Esophagus muscularis mucosa (tissue), 4 donors: Measurements from ENCODE around the gene SLC12A2. TPM values are rescaled to one million over a fixed set of nuclear protein-coding genes. Genes with fewer than 3 reads are reported as not detected.

Experiments
- DNase-seq: peaks from one replicate; pipeline ENCODE4 v3.0.0-alpha.2; 2017; ENCODE audit errors: extremely low spot score
- H3K27ac ChIP-seq, 4 donors: fragments of 200-600 bp; sonication (generic); replicated peaks in 1 of 4; 1 replicate in 3 of 4; 2 replicates in 1 of 4; pipeline ENCODE4 v1.5.1; 2016 to 2019; ENCODE audit warnings: mild to moderate bottlenecking in 1 of 4
- H3K27me3 ChIP-seq, 4 donors: fragments of 200-600 bp; sonication (generic); one replicate each; pipeline versions ENCODE4 v1.5.1 to v1.6.0; 2016 to 2019
- H3K36me3 ChIP-seq, 4 donors: fragments of 200-600 bp; sonication (generic); one replicate each; pipeline ENCODE4 v1.5.1; 2016 to 2019
- H3K4me1 ChIP-seq, 4 donors: fragments of 200-600 bp; sonication (generic); one replicate each; pipeline ENCODE4 v1.5.1; 2016 to 2019
- H3K4me3 ChIP-seq, 4 donors: fragments of 200-600 bp; sonication (generic); 1 replicate in 2 of 4; 2 replicates in 2 of 4; pipeline ENCODE4 v1.5.1; 2016 to 2019; ENCODE audit warnings: mild to moderate bottlenecking in 4 of 4, moderate library complexity in 1 of 4
- H3K9me3 ChIP-seq, 4 donors: fragments of 200-600 bp; sonication (generic); 1 replicate in 3 of 4; 2 replicates in 1 of 4; pipeline ENCODE4 v1.5.1; 2016 to 2019
- EP300 ChIP-seq: sonication (generic); formaldehyde crosslinking; IDR thresholded peaks from one replicate; pipeline ENCODE4 v1.6.1; 2017; ENCODE audit warnings: antibody characterized with exemption
- POLR2A ChIP-seq: fragments of 450-650 bp; IDR thresholded peaks from one replicate; pipeline ENCODE4 v1.6.1; 2017; ENCODE audit warnings: antibody characterized with exemption, moderate library complexity, mild to moderate bottlenecking, low read depth
- POLR2AphosphoS5 ChIP-seq, 2 donors: sonication (generic); formaldehyde crosslinking; IDR thresholded peaks; one replicate each; pipeline ENCODE4 v1.6.1; 2017; ENCODE audit warnings: antibody characterized with exemption in 2 of 2
- WGBS: methylation state at CpG from one replicate; pipeline ENCODE4 v1.1.5; 2018; 5-methylcytosine and 5-hydroxymethylcytosine counted together
- intact Hi-C: fragments of 100-400 bp; cut with DNase I; formaldehyde crosslinking; loops from one replicate; pipeline ENCODE4 v1.15.1; 2023
- total RNA-seq, 4 donors: library from RNA; depleted of rRNA; stranded (reverse); fragments of >200 nt; gene quantifications; one replicate each; pipeline versions ENCODE4 v1.1.0 to v1.2.1, GENCODE V29; 2016
- TF ChIP-seq, protein P1 (sequence below), 3 experiments: fragments of 200-600 bp in 2 of 3; fragments of 450-650 bp in 1 of 3; sonication (generic) in 2 of 3; IDR thresholded peaks; one replicate each; pipeline ENCODE4 v1.5.1; 2017 to 2019; ENCODE audit warnings: antibody characterized with exemption in 3 of 3, mild to moderate bottlenecking in 2 of 3, moderate library complexity in 1 of 3

Gene SLC12A2
- total RNA-seq, 4 donors from 2014 or later: 93.4 to 132 (median 113) TPM

DNA sequence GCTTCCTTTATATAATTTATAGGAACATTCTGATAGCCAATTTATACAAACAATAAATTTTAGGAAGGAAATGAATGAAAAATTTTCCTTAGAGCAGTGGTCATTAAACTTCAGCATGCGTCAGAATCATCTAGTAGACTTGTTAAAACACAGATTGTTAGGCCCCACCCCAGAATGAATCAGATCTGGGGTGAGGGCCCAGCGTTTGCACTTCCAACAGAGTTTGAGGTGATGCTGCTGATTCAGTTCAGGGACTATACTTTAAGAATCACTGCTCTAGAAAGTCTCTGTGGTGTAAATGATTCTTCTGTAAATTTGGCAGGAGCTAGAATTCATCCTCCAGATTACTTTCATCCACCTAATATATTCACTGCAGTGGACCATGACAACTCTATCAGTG lies 80.4 kb downstream of the SLC12A2 start:
- Histone ChIP-seq H3K4me1 (no peaks in the 10 kb centered on the region), H3K9me3 (no peaks in the 10 kb centered on the region), H3K27me3 (no peaks in the 10 kb centered on the region), H3K27ac (no peak overlapping the region), H3K36me3 (peaks cover 0 to 56% (median 40%) of the 10 kb centered on the region in 4 donors), H3K4me3 (no peak overlapping the region)
- intact Hi-C loops: no loop called here
- no peak for DNase-seq
- no peak for TF ChIP-seq POLR2AphosphoS5 (IDR thresholded peaks at IDR 0.05)
- WGBS: 37% methylated on average over 2 of the region's 2 CpGs

DNA sequence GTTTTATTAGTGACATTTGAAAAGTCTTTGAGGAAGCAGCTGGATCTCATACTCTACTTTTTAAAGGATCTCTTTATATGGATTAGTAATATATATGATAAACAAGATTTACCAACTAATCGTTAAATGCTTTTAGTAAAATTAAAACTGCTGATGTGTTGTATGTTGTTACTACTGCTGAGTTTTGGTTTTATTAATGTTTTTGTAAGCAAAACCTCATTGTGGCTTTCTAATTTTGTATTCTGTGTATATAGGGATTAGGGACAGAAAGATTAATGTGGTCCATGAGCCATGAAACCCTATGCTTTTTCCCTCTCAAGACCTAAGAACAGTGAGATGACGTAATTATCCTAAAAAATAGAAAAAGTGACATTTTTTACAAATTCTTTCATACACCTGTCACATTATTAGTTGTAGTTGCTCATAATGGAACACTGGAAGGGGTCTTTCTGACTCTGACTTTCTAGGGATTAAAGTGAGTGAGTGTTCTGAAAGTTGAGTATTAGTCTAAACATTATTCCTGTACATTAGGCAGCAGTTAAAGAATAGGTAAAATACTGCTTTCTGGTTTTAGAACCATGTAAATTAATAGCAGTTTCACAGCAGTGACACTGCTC lies 85.9 kb downstream of the SLC12A2 start:
- Histone ChIP-seq H3K36me3 (peaks cover 0 to 27% (median 15%) of the 10 kb centered on the region in 4 donors), H3K4me3 (no peak overlapping the region), H3K4me1 (no peaks in the 10 kb centered on the region), H3K9me3 (no peaks in the 10 kb centered on the region), H3K27me3 (no peaks in the 10 kb centered on the region), H3K27ac (no peak overlapping the region)
- TF ChIP-seq POLR2AphosphoS5 (IDR thresholded peaks at IDR 0.05): no peak
- no peak for TF ChIP-seq EP300
- no peak for TF ChIP-seq POLR2A
- TF ChIP-seq, protein P1, sequence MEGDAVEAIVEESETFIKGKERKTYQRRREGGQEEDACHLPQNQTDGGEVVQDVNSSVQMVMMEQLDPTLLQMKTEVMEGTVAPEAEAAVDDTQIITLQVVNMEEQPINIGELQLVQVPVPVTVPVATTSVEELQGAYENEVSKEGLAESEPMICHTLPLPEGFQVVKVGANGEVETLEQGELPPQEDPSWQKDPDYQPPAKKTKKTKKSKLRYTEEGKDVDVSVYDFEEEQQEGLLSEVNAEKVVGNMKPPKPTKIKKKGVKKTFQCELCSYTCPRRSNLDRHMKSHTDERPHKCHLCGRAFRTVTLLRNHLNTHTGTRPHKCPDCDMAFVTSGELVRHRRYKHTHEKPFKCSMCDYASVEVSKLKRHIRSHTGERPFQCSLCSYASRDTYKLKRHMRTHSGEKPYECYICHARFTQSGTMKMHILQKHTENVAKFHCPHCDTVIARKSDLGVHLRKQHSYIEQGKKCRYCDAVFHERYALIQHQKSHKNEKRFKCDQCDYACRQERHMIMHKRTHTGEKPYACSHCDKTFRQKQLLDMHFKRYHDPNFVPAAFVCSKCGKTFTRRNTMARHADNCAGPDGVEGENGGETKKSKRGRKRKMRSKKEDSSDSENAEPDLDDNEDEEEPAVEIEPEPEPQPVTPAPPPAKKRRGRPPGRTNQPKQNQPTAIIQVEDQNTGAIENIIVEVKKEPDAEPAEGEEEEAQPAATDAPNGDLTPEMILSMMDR (IDR thresholded peaks at IDR 0.05): no peak
- no peak for DNase-seq
- WGBS: 84% methylated on average over 2 of the region's 2 CpGs
- intact Hi-C loops: no loop called here

- TF ChIP-seq EP300 (no peak), POLR2A (no peak)
- peaks cover 0 to 24% (median 13%) of the 10 kb centered on the region in 4 donors for H3K36me3 ChIP-seq
- H3K27ac ChIP-seq: no peak overlapping the region
- intact Hi-C loops: no loop called here
- H3K27me3 ChIP-seq: no peaks in the 10 kb centered on the region
- no peaks in the 10 kb centered on the region for H3K9me3 ChIP-seq
- DNase-seq: no peak
- WGBS: 95% methylated on average over 1 of the region's 1 CpG
- no peaks in the 10 kb centered on the region for H3K4me1 ChIP-seq
- no peak overlapping the region for H3K4me3 ChIP-seq
Observed at GRCh38 chr5:128172102-128172501, 88.5 kb downstream of the SLC12A2 start.

GRCh38 chr5:128174951-128175350 lies 91.4 kb downstream of the SLC12A2 start:
- TF ChIP-seq EP300 (no peak), POLR2AphosphoS5 (IDR thresholded peaks at IDR 0.05) (no peak), POLR2A (no peak)
- TF ChIP-seq, protein P1 (IDR thresholded peaks at IDR 0.05): no peak
- Histone ChIP-seq H3K36me3 (peaks cover 5 to 35% (median 21%) of the 10 kb centered on the region in 4 donors), H3K27me3 (no peaks in the 10 kb centered on the region), H3K9me3 (no peaks in the 10 kb centered on the region), H3K4me3 (no peak overlapping the region), H3K27ac (no peak overlapping the region), H3K4me1 (no peaks in the 10 kb centered on the region)
- no peak for DNase-seq
- WGBS: 84% methylated on average over 2 of the region's 2 CpGs
- intact Hi-C loops: no loop called here

GRCh38 chr5:128192368-128192767 lies 108.8 kb downstream of the SLC12A2 start:
- 100% methylated on average over 2 of the region's 2 CpGs for WGBS
- H3K4me1 ChIP-seq: peaks cover 0 to 10% (median 5%) of the 10 kb centered on the region in 4 donors
- intact Hi-C loops: loop anchor here (10.0 kb wide), 1 partner anchor 318 kb away; no protein-coding TSS in a partner anchor
- H3K36me3 ChIP-seq: peaks cover 0 to 46% (median 14%) of the 10 kb centered on the region in 4 donors
- no peaks in the 10 kb centered on the region for H3K9me3 ChIP-seq
- H3K27ac ChIP-seq: no peak overlapping the region
- no peak for DNase-seq
- no peak for TF ChIP-seq POLR2A
- TF ChIP-seq, protein P1 (IDR thresholded peaks at IDR 0.05): no peak
- TF ChIP-seq EP300: no peak
- no peak for TF ChIP-seq POLR2AphosphoS5 (IDR thresholded peaks at IDR 0.05)
- H3K4me3 ChIP-seq: no peak overlapping the region
- H3K27me3 ChIP-seq: no peaks in the 10 kb centered on the region
